B cell (primary cell): ENCODE measurements around the gene ITGA3.

Experiments
- EZH2 ChIP-seq: IDR thresholded peaks from 2 replicates; pipeline ENCODE4 v1.6.1; 2012; ENCODE audit warnings: borderline replicate concordance, low read depth, mild to moderate bottlenecking, moderate library complexity, low read length; ENCODE audit not compliant: insufficient read depth, poor library complexity, severe bottlenecking
- TF ChIP-seq, protein P1 (sequence below): fragments of 200-600 bp; IDR thresholded peaks from one replicate; pipeline ENCODE4 v1.8.0; 2022; ENCODE audit warnings: antibody characterized with exemption, mild to moderate bottlenecking

GRCh38 chr17:50018909-50019308 is 37.0 kb upstream of the ITGA3 start:
- TF ChIP-seq, protein P1, sequence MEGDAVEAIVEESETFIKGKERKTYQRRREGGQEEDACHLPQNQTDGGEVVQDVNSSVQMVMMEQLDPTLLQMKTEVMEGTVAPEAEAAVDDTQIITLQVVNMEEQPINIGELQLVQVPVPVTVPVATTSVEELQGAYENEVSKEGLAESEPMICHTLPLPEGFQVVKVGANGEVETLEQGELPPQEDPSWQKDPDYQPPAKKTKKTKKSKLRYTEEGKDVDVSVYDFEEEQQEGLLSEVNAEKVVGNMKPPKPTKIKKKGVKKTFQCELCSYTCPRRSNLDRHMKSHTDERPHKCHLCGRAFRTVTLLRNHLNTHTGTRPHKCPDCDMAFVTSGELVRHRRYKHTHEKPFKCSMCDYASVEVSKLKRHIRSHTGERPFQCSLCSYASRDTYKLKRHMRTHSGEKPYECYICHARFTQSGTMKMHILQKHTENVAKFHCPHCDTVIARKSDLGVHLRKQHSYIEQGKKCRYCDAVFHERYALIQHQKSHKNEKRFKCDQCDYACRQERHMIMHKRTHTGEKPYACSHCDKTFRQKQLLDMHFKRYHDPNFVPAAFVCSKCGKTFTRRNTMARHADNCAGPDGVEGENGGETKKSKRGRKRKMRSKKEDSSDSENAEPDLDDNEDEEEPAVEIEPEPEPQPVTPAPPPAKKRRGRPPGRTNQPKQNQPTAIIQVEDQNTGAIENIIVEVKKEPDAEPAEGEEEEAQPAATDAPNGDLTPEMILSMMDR = no peak
- no peak for TF ChIP-seq EZH2
